Measurements from ENCODE around the gene ELF2.
A peak's percentile ranks its signal among the peaks of the same experiment; 100 is the strongest.
"Not testable (repeated sequence)": the region's sequence is repeated elsewhere in the genome, so short reads cannot be mapped to it uniquely, and the experiment has no call there.

The ELF2 gene

DNA sequence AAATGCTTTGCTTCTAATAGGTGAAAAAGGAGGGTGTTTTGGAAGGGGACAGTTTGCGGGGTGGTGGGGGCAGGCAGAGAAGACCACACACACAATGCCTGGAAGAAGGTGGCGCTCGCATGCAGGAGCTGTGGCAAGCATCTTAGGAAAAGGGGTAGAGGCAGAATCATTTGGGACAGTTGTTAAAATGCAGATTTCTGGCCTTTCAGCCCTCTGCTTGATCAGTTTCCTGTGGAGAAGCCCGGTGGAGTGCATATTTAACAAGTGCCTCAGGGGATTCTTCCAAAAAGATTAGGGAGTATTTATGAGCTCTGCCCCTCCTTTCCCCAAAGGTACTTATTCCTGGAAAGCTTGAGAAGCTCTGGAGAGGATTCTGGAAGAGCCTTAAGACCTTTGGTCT, 156.6 kb downstream of the ELF2 start:
- no peak for DNase-seq (ENCODE audit: low read depth in 2 of 2)

- no peak for DNase-seq (ENCODE audit: low read depth in 2 of 2)
These were observed 157.9 kb downstream of the ELF2 start for GRCh38 chr4:139018971-139019758.

GRCh38 chr4:139018501-139018900, 158.5 kb downstream of the ELF2 start:
- no peak for DNase-seq (ENCODE audit: low read depth in 2 of 2)

- DNase-seq (ENCODE audit: low read depth in 2 of 2) = no peak
These were observed 159.2 kb downstream of the ELF2 start for GRCh38 chr4:139017861-139018260.

- peak in 1 of 2 donors; percentile 44 for DNase-seq (ENCODE audit: low read depth in 2 of 2)
These were observed 161.0 kb downstream of the ELF2 start for GRCh38 chr4:139015948-139016471.

GRCh38 chr4:139015269-139015947, 161.6 kb downstream of the ELF2 start, which contains the start of gene NOCT:
Gene NOCT (plus strand): TSS chr4:139015781. CDS start chr4:139015982, 201 bp downstream.
- DNase-seq (ENCODE audit: low read depth in 2 of 2) = peak; percentile 88 to 91

- DNase-seq (ENCODE audit: low read depth in 2 of 2) = no peak
These were observed 162.4 kb downstream of the ELF2 start for GRCh38 chr4:139014371-139015268.

GRCh38 chr4:139011225-139011950, 165.6 kb downstream of the ELF2 start:
- DNase-seq (ENCODE audit: low read depth in 2 of 2) = no peak

GRCh38 chr4:139009702-139010101, 167.3 kb downstream of the ELF2 start:
- DNase-seq (ENCODE audit: low read depth in 2 of 2) = no peak

GRCh38 chr4:139008278-139008677, 168.7 kb downstream of the ELF2 start:
- DNase-seq (ENCODE audit: low read depth in 2 of 2) = not testable (repeated sequence)

- no peak for DNase-seq (ENCODE audit: low read depth in 2 of 2)
These were observed 169.4 kb downstream of the ELF2 start for GRCh38 chr4:139007640-139008039.
